Measurements from ENCODE around the gene NECAP2.

DNA sequence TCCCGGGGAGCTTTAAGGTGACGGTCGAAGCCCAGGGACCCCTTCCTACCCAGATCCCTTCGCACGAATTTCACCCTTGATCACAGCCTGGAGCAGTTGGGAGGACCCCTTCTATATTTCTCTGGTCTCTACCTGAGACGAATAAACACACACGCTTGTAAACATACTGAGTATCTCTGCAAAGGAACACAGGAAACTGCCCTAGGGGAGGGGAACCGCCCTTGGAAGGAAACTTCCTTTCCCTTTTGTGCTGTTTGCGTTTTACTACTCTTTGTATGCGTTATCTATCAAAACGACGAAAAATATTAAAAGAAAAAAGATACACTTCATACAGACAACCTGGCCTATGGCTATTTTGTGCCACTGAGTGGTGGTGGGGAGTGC is 750 bp downstream of the NECAP2 start:
- TF ChIP-seq, protein P1, sequence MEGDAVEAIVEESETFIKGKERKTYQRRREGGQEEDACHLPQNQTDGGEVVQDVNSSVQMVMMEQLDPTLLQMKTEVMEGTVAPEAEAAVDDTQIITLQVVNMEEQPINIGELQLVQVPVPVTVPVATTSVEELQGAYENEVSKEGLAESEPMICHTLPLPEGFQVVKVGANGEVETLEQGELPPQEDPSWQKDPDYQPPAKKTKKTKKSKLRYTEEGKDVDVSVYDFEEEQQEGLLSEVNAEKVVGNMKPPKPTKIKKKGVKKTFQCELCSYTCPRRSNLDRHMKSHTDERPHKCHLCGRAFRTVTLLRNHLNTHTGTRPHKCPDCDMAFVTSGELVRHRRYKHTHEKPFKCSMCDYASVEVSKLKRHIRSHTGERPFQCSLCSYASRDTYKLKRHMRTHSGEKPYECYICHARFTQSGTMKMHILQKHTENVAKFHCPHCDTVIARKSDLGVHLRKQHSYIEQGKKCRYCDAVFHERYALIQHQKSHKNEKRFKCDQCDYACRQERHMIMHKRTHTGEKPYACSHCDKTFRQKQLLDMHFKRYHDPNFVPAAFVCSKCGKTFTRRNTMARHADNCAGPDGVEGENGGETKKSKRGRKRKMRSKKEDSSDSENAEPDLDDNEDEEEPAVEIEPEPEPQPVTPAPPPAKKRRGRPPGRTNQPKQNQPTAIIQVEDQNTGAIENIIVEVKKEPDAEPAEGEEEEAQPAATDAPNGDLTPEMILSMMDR (IDR thresholded peaks at IDR 0.05) = no peak
- no peak for TF ChIP-seq POLR2AphosphoS5 (IDR thresholded peaks at IDR 0.05)
- no peak for TF ChIP-seq EP300 (IDR thresholded peaks at IDR 0.05)
- TF ChIP-seq POLR2A (IDR thresholded peaks at IDR 0.05) = no peak

Measured in suprapubic skin (tissue), 4 donors.